Hepatocyte (in vitro differentiated cells): ENCODE data around the gene SLC25A33. TPM values are rescaled to one million over a fixed set of nuclear protein-coding genes. Genes with fewer than 3 reads are reported as not detected.

ENCODE experiments used
- DNase-seq: peaks from one replicate; pipeline ENCODE4 v3.0.0-alpha.2; 2016; ENCODE audit warnings: low spot score
- H2AFZ ChIP-seq: fragments of 200-600 bp; sonication (generic); 2 replicates; pipeline ENCODE4 v1.6.0; 2016; ENCODE audit warnings: antibody characterized with exemption, mild to moderate bottlenecking
- H3K27ac ChIP-seq: fragments of 200-600 bp; sonication (generic); 2 replicates; pipeline ENCODE4 v1.5.1; 2016; ENCODE audit warnings: mild to moderate bottlenecking
- H3K27me3 ChIP-seq: fragments of 200-600 bp; sonication (generic); 2 replicates; pipeline ENCODE4 v1.6.1; 2016
- H3K36me3 ChIP-seq: fragments of 200-600 bp; sonication (generic); replicated peaks from 2 replicates; pipeline ENCODE4 v1.5.1; 2016; ENCODE audit warnings: low read depth; ENCODE audit not compliant: insufficient read depth
- H3K4me1 ChIP-seq: fragments of 200-600 bp; sonication (generic); 2 replicates; pipeline ENCODE4 v1.5.1; 2016; ENCODE audit warnings: mild to moderate bottlenecking, moderate library complexity; ENCODE audit not compliant: insufficient read depth
- H3K4me2 ChIP-seq: fragments of 200-600 bp; sonication (generic); 2 replicates; pipeline ENCODE4 v1.6.0; 2016
- H3K4me3 ChIP-seq: fragments of 200-600 bp; sonication (generic); 2 replicates; pipeline ENCODE4 v1.5.1; 2016; ENCODE audit warnings: mild to moderate bottlenecking
- H3K79me2 ChIP-seq: fragments of 200-600 bp; sonication (generic); 2 replicates; pipeline ENCODE4 v1.6.0; 2017; ENCODE audit warnings: mild to moderate bottlenecking
- H3K9me2 ChIP-seq: fragments of 200-600 bp; sonication (generic); replicated peaks from 2 replicates; pipeline ENCODE4 v1.6.0; 2017; ENCODE audit warnings: mild to moderate bottlenecking; ENCODE audit not compliant: insufficient read depth
- H3K9me3 ChIP-seq: fragments of 200-600 bp; sonication (generic); 2 replicates; pipeline ENCODE4 v1.5.1; 2016; ENCODE audit warnings: low read depth, mild to moderate bottlenecking
- H4K20me1 ChIP-seq: fragments of 200-600 bp; sonication (generic); 2 replicates; pipeline ENCODE4 v1.6.0; 2016; ENCODE audit warnings: mild to moderate bottlenecking; ENCODE audit not compliant: insufficient read depth, poor library complexity, severe bottlenecking
- CTCF ChIP-seq: fragments of 200-600 bp; sonication (generic); IDR thresholded peaks from 2 replicates; pipeline ENCODE4 v1.5.1; 2016; ENCODE audit warnings: antibody characterized with exemption, mild to moderate bottlenecking; ENCODE audit not compliant: poor library complexity
- EZH2 ChIP-seq: fragments of 200-600 bp; sonication (generic); IDR thresholded peaks from 2 replicates; pipeline ENCODE4 v1.6.1; 2016; ENCODE audit warnings: antibody characterized with exemption, mild to moderate bottlenecking, borderline replicate concordance
- EZH2phosphoT487 ChIP-seq: fragments of 200-600 bp; sonication (generic); IDR thresholded peaks from one replicate; pipeline ENCODE4 v1.6.1; 2018; ENCODE audit warnings: antibody characterized with exemption, mild to moderate bottlenecking, low read depth, moderate library complexity; ENCODE audit not compliant: unreplicated experiment, severe bottlenecking
- WGBS: methylation state at CpG from one replicate; pipeline ENCODE4 v1.1.6; 2016; ENCODE audit warnings: low lambda C conversion rate; ENCODE audit errors: missing lambda C conversion rate; 5-methylcytosine and 5-hydroxymethylcytosine counted together
- polyA plus RNA-seq: library from polyadenylated mRNA; unstranded; fragments of >200 nt; fragmentation: Nextera tagmentation; extraction: Ambion mirVana; gene quantifications from 2 replicates; pipeline ENCODE4 v1.2.1, GENCODE V29; 2016
- total RNA-seq: library from RNA; depleted of rRNA; stranded (reverse); fragments of >200 nt; gene quantifications from 2 replicates; pipeline ENCODE4 v1.2.3, GENCODE V29; 2014

SLC25A33 gene
- total and polyA plus RNA-seq, 2 experiments from 2014 or later: 14.4 to 21.7 TPM

GRCh38 chr1:9503001-9503675, 36.1 kb upstream of the SLC25A33 start:
- DNase-seq: no peak
- H3K4me3 ChIP-seq: no peak overlapping the region
- H4K20me1 ChIP-seq: no peaks in the 10 kb centered on the region
- H3K4me2 ChIP-seq: no peak overlapping the region
- no peak overlapping the region for H3K27ac ChIP-seq
- TF ChIP-seq EZH2 (no peak), EZH2phosphoT487 (no peak), CTCF (no peak)
- H3K9me2 ChIP-seq: no peaks in the 10 kb centered on the region
- WGBS: 89% methylated on average over 18 of the region's 18 CpGs
- H3K79me2 ChIP-seq: no peaks in the 10 kb centered on the region
- H3K4me1 ChIP-seq: no peaks in the 10 kb centered on the region
- no peaks in the 10 kb centered on the region for H3K9me3 ChIP-seq
- no peaks in the 10 kb centered on the region for H3K36me3 ChIP-seq
- no peak overlapping the region for H2AFZ ChIP-seq
- H3K27me3 ChIP-seq: no peaks in the 10 kb centered on the region

- Histone ChIP-seq H2AFZ (no peak overlapping the region), H3K27me3 (no peaks in the 10 kb centered on the region), H3K36me3 (no peaks in the 10 kb centered on the region), H4K20me1 (no peaks in the 10 kb centered on the region), H3K79me2 (no peaks in the 10 kb centered on the region), H3K27ac (no peak overlapping the region), H3K9me2 (no peaks in the 10 kb centered on the region), H3K4me2 (no peak overlapping the region), H3K4me1 (no peaks in the 10 kb centered on the region), H3K9me3 (no peaks in the 10 kb centered on the region), H3K4me3 (no peak overlapping the region)
- WGBS: 60% methylated on average over 7 of the region's 8 CpGs
- DNase-seq: no peak
- TF ChIP-seq CTCF: no peak
- no peak for TF ChIP-seq EZH2
- TF ChIP-seq EZH2phosphoT487: no peak
Measured at GRCh38 chr1:9505143-9505542, 34.1 kb upstream of the SLC25A33 start.

- no peak overlapping the region for H3K4me2 ChIP-seq
Measured at GRCh38 chr1:9506901-9507300, 32.4 kb upstream of the SLC25A33 start.

More at GRCh38 chr1:9506901-9507300, 32.4 kb upstream of the SLC25A33 start:
- no peaks in the 10 kb centered on the region for H3K9me3 ChIP-seq
- DNase-seq: no peak
- no peaks in the 10 kb centered on the region for H4K20me1 ChIP-seq
- H3K4me3 ChIP-seq: no peak overlapping the region
- H3K4me1 ChIP-seq: no peaks in the 10 kb centered on the region
- 96% methylated on average over 8 of the region's 8 CpGs for WGBS
- no peaks in the 10 kb centered on the region for H3K9me2 ChIP-seq
- H2AFZ ChIP-seq: no peak overlapping the region
- no peaks in the 10 kb centered on the region for H3K27me3 ChIP-seq
- no peak overlapping the region for H3K27ac ChIP-seq
- no peaks in the 10 kb centered on the region for H3K36me3 ChIP-seq
- TF ChIP-seq EZH2: no peak
- TF ChIP-seq EZH2phosphoT487: no peak
- no peak for TF ChIP-seq CTCF
- no peaks in the 10 kb centered on the region for H3K79me2 ChIP-seq
